ENCODE measurements around the gene SEC24C. TPM values are rescaled to one million over a fixed set of nuclear protein-coding genes. Genes with fewer than 3 reads are reported as not detected.

SEC24C gene
- total and polyA plus RNA-seq, 2 experiments from 2014 or later: 46.8 to 59.4 TPM

- DNase-seq (ENCODE audit: low spot score): peak; percentile 20
- H3K36me3 ChIP-seq (replicated peaks; ENCODE audit: insufficient read depth, low read depth): no peaks in the 10 kb centered on the region
- TF ChIP-seq EZH2phosphoT487 (IDR thresholded peaks at IDR 0.05; ENCODE audit: low read depth, severe bottlenecking, unreplicated experiment) (no peak), CTCF (IDR thresholded peaks at IDR 0.05; ENCODE audit: poor library complexity) (peak; percentile 19)
- no peak overlapping the region for H2AFZ ChIP-seq
- H3K4me2 ChIP-seq: peak overlapping the region; percentile 87
- peaks cover 63% of the 10 kb centered on the region for H3K79me2 ChIP-seq
- H4K20me1 ChIP-seq (ENCODE audit: insufficient read depth, poor library complexity, severe bottlenecking): no peaks in the 10 kb centered on the region
- no peak overlapping the region for H3K27ac ChIP-seq
- peaks cover 25% of the 10 kb centered on the region for H3K4me1 ChIP-seq (ENCODE audit: insufficient read depth)
- no peaks in the 10 kb centered on the region for H3K27me3 ChIP-seq
- H3K4me3 ChIP-seq: no peak overlapping the region
- no peaks in the 10 kb centered on the region for H3K9me2 ChIP-seq (replicated peaks; ENCODE audit: insufficient read depth)
- WGBS (ENCODE audit: low lambda C conversion rate, missing lambda C conversion rate): 55% methylated on average over 5 of the region's 5 CpGs
- H3K9me3 ChIP-seq (ENCODE audit: low read depth): no peaks in the 10 kb centered on the region
Observed at GRCh38 chr10:73774637-73775036, 30.5 kb downstream of the SEC24C start.

GRCh38 chr10:73779018-73779417 is 34.8 kb downstream of the SEC24C start:
- peaks cover 21% of the 10 kb centered on the region for H3K4me1 ChIP-seq (ENCODE audit: insufficient read depth)
- no peaks in the 10 kb centered on the region for H3K27me3 ChIP-seq
- no peak overlapping the region for H3K27ac ChIP-seq
- no peaks in the 10 kb centered on the region for H3K36me3 ChIP-seq (replicated peaks; ENCODE audit: insufficient read depth, low read depth)
- 96% methylated on average over 5 of the region's 5 CpGs for WGBS (ENCODE audit: low lambda C conversion rate, missing lambda C conversion rate)
- H3K4me3 ChIP-seq: no peak overlapping the region
- H3K4me2 ChIP-seq: no peak overlapping the region
- DNase-seq (ENCODE audit: low spot score): no peak
- H3K9me3 ChIP-seq (ENCODE audit: low read depth): no peaks in the 10 kb centered on the region
- no peaks in the 10 kb centered on the region for H4K20me1 ChIP-seq (ENCODE audit: insufficient read depth, poor library complexity, severe bottlenecking)
- H2AFZ ChIP-seq: no peak overlapping the region
- no peaks in the 10 kb centered on the region for H3K9me2 ChIP-seq (replicated peaks; ENCODE audit: insufficient read depth)
- H3K79me2 ChIP-seq: peaks cover 92% of the 10 kb centered on the region
- no peak for TF ChIP-seq EZH2 (IDR thresholded peaks at IDR 0.05; ENCODE audit: borderline replicate concordance)
- no peak for TF ChIP-seq CTCF (IDR thresholded peaks at IDR 0.05; ENCODE audit: poor library complexity)
- no peak for TF ChIP-seq EZH2phosphoT487 (IDR thresholded peaks at IDR 0.05; ENCODE audit: low read depth, severe bottlenecking, unreplicated experiment)

GRCh38 chr10:73779539-73780197 is 35.5 kb downstream of the SEC24C start:
- TF ChIP-seq EZH2 (IDR thresholded peaks at IDR 0.05; ENCODE audit: borderline replicate concordance) (no peak), EZH2phosphoT487 (IDR thresholded peaks at IDR 0.05; ENCODE audit: low read depth, severe bottlenecking, unreplicated experiment) (no peak), CTCF (IDR thresholded peaks at IDR 0.05; ENCODE audit: poor library complexity) (no peak)
- Histone ChIP-seq H3K4me3 (no peak overlapping the region), H3K36me3 (replicated peaks; ENCODE audit: insufficient read depth, low read depth) (no peaks in the 10 kb centered on the region), H3K9me2 (replicated peaks; ENCODE audit: insufficient read depth) (no peaks in the 10 kb centered on the region), H3K27ac (no peak overlapping the region), H3K9me3 (ENCODE audit: low read depth) (no peaks in the 10 kb centered on the region), H3K4me2 (no peak overlapping the region), H3K4me1 (ENCODE audit: insufficient read depth) (peaks cover 16% of the 10 kb centered on the region), H3K27me3 (no peaks in the 10 kb centered on the region), H3K79me2 (peaks cover 92% of the 10 kb centered on the region), H4K20me1 (ENCODE audit: insufficient read depth, poor library complexity, severe bottlenecking) (no peaks in the 10 kb centered on the region), H2AFZ (no peak overlapping the region)
- WGBS (ENCODE audit: low lambda C conversion rate, missing lambda C conversion rate): 73% methylated on average over 3 of the region's 3 CpGs
- no peak for DNase-seq (ENCODE audit: low spot score)
